Breast epithelium (tissue), 4 donors: ENCODE results near the gene NDST1. TPM values are rescaled to one million over a fixed set of nuclear protein-coding genes. Genes with fewer than 3 reads are reported as not detected.

Experiments used
- DNase-seq, 2 donors: peaks; one replicate each; pipeline ENCODE4 v3.0.0-alpha.2; 2019; ENCODE audit warnings: low spot score in 2 of 2
- H3K27ac ChIP-seq, 2 donors: fragments of 200-600 bp; sonication (generic) in 1 of 2; one replicate each; pipeline ENCODE4 v1.5.1; 2016 to 2019; ENCODE audit warnings: mild to moderate bottlenecking in 1 of 2
- H3K27me3 ChIP-seq, 2 donors: fragments of 200-600 bp; sonication (generic) in 1 of 2; one replicate each; pipeline versions ENCODE4 v1.5.1 to v1.6.0; 2017 to 2019; ENCODE audit warnings: control low read depth in 1 of 2, mild to moderate bottlenecking in 1 of 2
- H3K36me3 ChIP-seq: fragments of 200-600 bp; one replicate; pipeline ENCODE4 v1.5.1; 2019
- H3K4me1 ChIP-seq, 2 donors: fragments of 200-600 bp; sonication (generic); one replicate each; pipeline ENCODE4 v1.5.1; 2016 to 2019; ENCODE audit warnings: control low read depth in 1 of 2
- H3K4me3 ChIP-seq, 3 donors: fragments of 200-600 bp; sonication (generic); 1 replicate in 2 of 3; 2 replicates in 1 of 3; pipeline ENCODE4 v1.5.1; 2016 to 2019; ENCODE audit warnings: mild to moderate bottlenecking in 3 of 3, moderate library complexity in 2 of 3
- H3K9me3 ChIP-seq, 2 donors: fragments of 200-600 bp; sonication (generic) in 1 of 2; one replicate each; pipeline ENCODE4 v1.5.1; 2016 to 2019; ENCODE audit warnings: control low read depth in 1 of 2
- POLR2A ChIP-seq: fragments of 450-650 bp; IDR thresholded peaks from one replicate; pipeline ENCODE4 v1.6.1; 2016; ENCODE audit warnings: antibody characterized with exemption, mild to moderate bottlenecking, moderate library complexity
- POLR2AphosphoS5 ChIP-seq, 3 donors: sonication (generic); formaldehyde crosslinking; IDR thresholded peaks; one replicate each; pipeline ENCODE4 v1.6.1; 2017; ENCODE audit warnings: antibody characterized with exemption in 3 of 3
- intact Hi-C: fragments of 100-400 bp; cut with DNase I; formaldehyde crosslinking; loops from one replicate; pipeline ENCODE4 v1.15.1; 2023; ENCODE audit warnings: low total_unique reads
- total RNA-seq, 3 donors: library from RNA; depleted of rRNA; stranded (reverse); fragments of >200 nt; gene quantifications; one replicate each; pipeline ENCODE4 v1.1.0, GENCODE V29; 2016
- TF ChIP-seq, protein P1 (sequence below), 3 donors: fragments of 450-650 bp; IDR thresholded peaks; one replicate each; pipeline ENCODE4 v1.5.1; 2016 to 2017; ENCODE audit warnings: antibody characterized with exemption in 3 of 3, mild to moderate bottlenecking in 3 of 3, moderate library complexity in 3 of 3

NDST1 gene
- total RNA-seq, 3 donors from 2014 or later = 46.7 to 92.3 (median 74.1) TPM

DNA sequence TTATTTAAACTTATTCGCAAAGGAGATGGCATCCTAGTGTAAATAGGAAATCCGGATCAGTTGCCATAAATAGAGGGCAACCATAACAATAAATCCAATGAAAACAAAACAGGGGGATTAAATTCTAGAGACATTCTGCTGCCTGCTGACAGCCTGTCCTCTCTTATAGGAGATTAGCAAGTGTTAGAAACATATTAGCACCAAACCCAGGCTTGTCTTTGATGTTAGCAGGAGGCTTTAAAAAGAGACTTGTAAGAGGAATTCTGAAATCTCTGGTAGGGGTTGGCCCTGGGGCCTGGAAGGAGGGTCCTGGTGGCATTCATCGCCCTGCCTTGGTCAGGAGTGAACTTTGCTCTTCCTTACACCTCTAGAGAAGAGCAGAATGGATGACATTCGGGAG, 21.6 kb downstream of the NDST1 start:
- no peaks in the 10 kb centered on the region for H3K27me3 ChIP-seq
- no peaks in the 10 kb centered on the region for H3K36me3 ChIP-seq
- no peaks in the 10 kb centered on the region for H3K4me1 ChIP-seq
- peak overlapping the region; percentile 52 to 58 for H3K27ac ChIP-seq
- no peak overlapping the region for H3K4me3 ChIP-seq
- TF ChIP-seq POLR2A (no peak), POLR2AphosphoS5 (IDR thresholded peaks at IDR 0.05) (no peak)
- TF ChIP-seq, protein P1, sequence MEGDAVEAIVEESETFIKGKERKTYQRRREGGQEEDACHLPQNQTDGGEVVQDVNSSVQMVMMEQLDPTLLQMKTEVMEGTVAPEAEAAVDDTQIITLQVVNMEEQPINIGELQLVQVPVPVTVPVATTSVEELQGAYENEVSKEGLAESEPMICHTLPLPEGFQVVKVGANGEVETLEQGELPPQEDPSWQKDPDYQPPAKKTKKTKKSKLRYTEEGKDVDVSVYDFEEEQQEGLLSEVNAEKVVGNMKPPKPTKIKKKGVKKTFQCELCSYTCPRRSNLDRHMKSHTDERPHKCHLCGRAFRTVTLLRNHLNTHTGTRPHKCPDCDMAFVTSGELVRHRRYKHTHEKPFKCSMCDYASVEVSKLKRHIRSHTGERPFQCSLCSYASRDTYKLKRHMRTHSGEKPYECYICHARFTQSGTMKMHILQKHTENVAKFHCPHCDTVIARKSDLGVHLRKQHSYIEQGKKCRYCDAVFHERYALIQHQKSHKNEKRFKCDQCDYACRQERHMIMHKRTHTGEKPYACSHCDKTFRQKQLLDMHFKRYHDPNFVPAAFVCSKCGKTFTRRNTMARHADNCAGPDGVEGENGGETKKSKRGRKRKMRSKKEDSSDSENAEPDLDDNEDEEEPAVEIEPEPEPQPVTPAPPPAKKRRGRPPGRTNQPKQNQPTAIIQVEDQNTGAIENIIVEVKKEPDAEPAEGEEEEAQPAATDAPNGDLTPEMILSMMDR (IDR thresholded peaks at IDR 0.05) = no peak
- no peak for DNase-seq
- H3K9me3 ChIP-seq = no peaks in the 10 kb centered on the region
- intact Hi-C loops = no loop called here

DNA sequence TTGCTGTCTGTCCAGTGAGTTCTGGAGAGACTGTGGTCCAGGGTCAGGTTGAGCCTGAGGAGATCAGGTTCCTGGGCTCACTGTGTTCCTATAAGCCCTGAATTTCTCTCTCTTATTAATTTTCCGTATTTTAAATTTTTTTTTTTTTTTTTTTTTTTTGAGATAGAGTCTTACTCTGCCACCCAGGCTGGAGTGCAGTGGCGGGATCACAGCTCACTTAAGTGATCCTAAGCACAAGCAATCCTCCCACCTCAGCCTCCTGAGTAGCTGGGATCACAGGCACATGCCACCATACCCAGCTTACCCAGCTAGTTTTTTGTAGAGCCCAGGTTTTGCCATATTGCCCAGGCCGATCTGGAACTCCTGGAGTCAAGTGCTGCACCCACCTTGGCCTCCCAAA, 22.5 kb downstream of the NDST1 start:
- peak overlapping the region; percentile 52 to 58 for H3K27ac ChIP-seq
- H3K36me3 ChIP-seq = no peaks in the 10 kb centered on the region
- intact Hi-C loops = no loop called here
- no peak overlapping the region for H3K4me3 ChIP-seq
- no peak for TF ChIP-seq POLR2A
- TF ChIP-seq, protein P1 (IDR thresholded peaks at IDR 0.05) = no peak
- no peak for TF ChIP-seq POLR2AphosphoS5 (IDR thresholded peaks at IDR 0.05)
- no peaks in the 10 kb centered on the region for H3K4me1 ChIP-seq
- H3K9me3 ChIP-seq = no peaks in the 10 kb centered on the region
- no peak for DNase-seq
- no peaks in the 10 kb centered on the region for H3K27me3 ChIP-seq

DNA sequence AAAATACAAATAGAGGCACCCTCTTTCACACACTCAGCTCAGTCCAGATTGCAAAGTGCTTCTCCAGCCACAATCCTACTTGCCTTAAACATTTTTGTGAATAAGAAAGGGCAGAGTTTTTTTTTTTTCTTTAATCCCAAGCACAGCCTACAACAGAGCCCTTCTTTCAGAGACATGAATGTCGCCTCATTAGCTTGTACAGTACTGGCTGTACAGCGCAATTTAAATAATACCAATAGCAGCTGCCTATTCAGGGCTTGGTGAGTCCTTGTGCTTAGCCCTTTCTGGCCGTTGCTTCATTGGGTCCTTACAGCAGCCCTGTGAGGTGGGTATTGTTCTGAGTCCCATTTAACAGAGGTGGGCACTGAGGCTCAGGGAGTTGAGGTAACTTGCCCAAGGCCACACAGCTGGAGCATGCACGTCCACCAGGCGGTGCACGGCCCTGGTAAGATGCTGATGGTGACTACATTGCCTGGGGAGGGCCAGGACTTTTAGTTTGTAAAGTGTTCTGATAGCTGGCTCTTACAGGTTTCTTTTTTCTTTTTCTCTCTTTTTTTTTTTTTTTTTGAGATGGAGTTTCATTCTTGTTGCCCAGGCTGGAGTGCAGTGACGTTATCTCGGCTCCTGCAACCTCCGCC, 23.1 kb downstream of the NDST1 start:
- H3K4me1 ChIP-seq = no peaks in the 10 kb centered on the region
- H3K27ac ChIP-seq = no peak overlapping the region

DNA sequence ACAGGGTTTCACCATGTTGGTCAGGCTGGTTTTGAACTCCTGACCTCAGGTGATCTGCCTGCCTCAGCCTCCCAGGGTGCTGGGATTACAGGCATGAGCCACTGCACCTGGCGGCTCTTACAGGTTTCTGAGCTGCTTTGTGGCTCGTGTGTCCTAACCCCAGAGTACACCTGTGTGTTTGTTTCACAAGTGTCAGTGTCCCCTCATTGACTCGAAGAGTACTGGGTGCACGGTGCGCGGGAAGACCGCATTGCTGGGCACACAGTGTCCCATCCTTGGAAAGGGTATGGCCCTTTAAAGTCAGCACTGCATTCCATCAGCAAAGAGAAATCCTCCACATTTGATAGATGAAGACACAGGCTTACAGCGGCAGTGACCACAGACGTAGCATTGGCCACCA, 23.8 kb downstream of the NDST1 start:
- H3K36me3 ChIP-seq = no peaks in the 10 kb centered on the region

More for the DNA sequence above, 23.1 kb downstream of the NDST1 start:
- TF ChIP-seq POLR2AphosphoS5 (IDR thresholded peaks at IDR 0.05) = no peak
- TF ChIP-seq POLR2A = no peak
- TF ChIP-seq, protein P1 (IDR thresholded peaks at IDR 0.05) = no peak
- H3K9me3 ChIP-seq = no peaks in the 10 kb centered on the region
- DNase-seq = no peak
- no peak overlapping the region for H3K4me3 ChIP-seq
- no peaks in the 10 kb centered on the region for H3K36me3 ChIP-seq
- intact Hi-C loops = no loop called here
- H3K27me3 ChIP-seq = no peaks in the 10 kb centered on the region

DNA sequence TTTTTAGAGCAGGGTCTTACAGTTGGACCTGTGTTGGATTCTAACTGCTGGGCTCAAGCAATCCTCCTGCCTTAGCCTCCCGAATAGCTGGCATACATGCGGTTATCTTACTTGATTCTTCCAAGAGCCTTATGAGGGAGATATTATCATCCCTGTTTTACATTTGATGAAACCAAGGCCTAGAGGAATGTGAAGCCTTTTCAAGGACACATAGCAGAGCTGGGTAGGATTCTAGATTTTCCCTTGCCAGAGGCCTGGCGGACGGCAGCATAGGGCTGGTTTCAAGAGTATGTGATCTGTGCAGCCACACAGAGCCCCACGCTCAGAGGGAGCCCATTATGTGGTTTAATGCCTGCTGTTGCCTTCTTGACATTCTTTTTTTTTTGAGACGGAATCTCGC, 24.2 kb downstream of the NDST1 start:
- H3K9me3 ChIP-seq = no peaks in the 10 kb centered on the region
- no peaks in the 10 kb centered on the region for H3K36me3 ChIP-seq
- H3K27me3 ChIP-seq = no peaks in the 10 kb centered on the region
- H3K27ac ChIP-seq = no peak overlapping the region
- H3K4me1 ChIP-seq = no peaks in the 10 kb centered on the region
- no peak overlapping the region for H3K4me3 ChIP-seq
- DNase-seq = no peak
- no peak for TF ChIP-seq POLR2A
- no peak for TF ChIP-seq POLR2AphosphoS5 (IDR thresholded peaks at IDR 0.05)
- TF ChIP-seq, protein P1 (IDR thresholded peaks at IDR 0.05) = no peak
- intact Hi-C loops = no loop called here

More for the DNA sequence above, 23.8 kb downstream of the NDST1 start:
- intact Hi-C loops = no loop called here
- no peak for DNase-seq
- Histone ChIP-seq H3K27ac (no peak overlapping the region), H3K4me3 (no peak overlapping the region), H3K9me3 (no peaks in the 10 kb centered on the region), H3K4me1 (no peaks in the 10 kb centered on the region), H3K27me3 (no peaks in the 10 kb centered on the region)
- TF ChIP-seq, protein P1 (IDR thresholded peaks at IDR 0.05) = no peak
- TF ChIP-seq POLR2A (no peak), POLR2AphosphoS5 (IDR thresholded peaks at IDR 0.05) (no peak)
